Common myeloid progenitor, CD34-positive (primary cell): Measurements from ENCODE around the gene LRRC45.

Source experiments
- CTCF ChIA-PET: fragments of 350-600 bp; sonication (Branson Sonifier 250); formaldehyde crosslinking; loops from one replicate; lab custom pipeline; 2021; ENCODE audit warnings: antibody characterized with exemption; lab: Charles Lee
- POLR2A ChIA-PET: fragments of 350-600 bp; sonication (Branson Sonifier 250); formaldehyde crosslinking; loops from one replicate; lab custom pipeline; 2021; ENCODE audit warnings: antibody characterized with exemption; lab: Charles Lee
- DNase-seq, 3 donors: peaks; one replicate each; pipeline versions ENCODE4 v3.0.0 to v3.0.0-alpha.2; 2013
- H3K27ac ChIP-seq, 2 experiments: 1 replicate in 1 of 2; 2 replicates in 1 of 2; pipeline ENCODE4 v1.7.0; 2013; ENCODE audit warnings: inconsistent platforms in 2 of 2, low read length in 2 of 2, mild to moderate bottlenecking in 2 of 2, low read depth in 1 of 2, moderate library complexity in 1 of 2; ENCODE audit not compliant: severe bottlenecking in 2 of 2, insufficient read depth in 1 of 2, poor library complexity in 1 of 2
- H3K27me3 ChIP-seq, 5 experiments: replicated peaks in 2 of 5; 1 replicate in 3 of 5; 2 replicates in 2 of 5; pipeline versions ENCODE4 v1.6.1 to v1.7.0; 2013; ENCODE audit warnings: low read length in 4 of 5, mild to moderate bottlenecking in 2 of 5, moderate library complexity in 2 of 5, inconsistent platforms in 1 of 5; ENCODE audit not compliant: insufficient read depth in 5 of 5, control insufficient read depth in 4 of 5
- H3K36me3 ChIP-seq, 4 experiments: 1 replicate in 2 of 4; 2 replicates in 2 of 4; pipeline versions ENCODE4 v1.6.1 to v1.7.0; 2013; ENCODE audit warnings: low read length in 3 of 4, control low read depth in 1 of 4, mild to moderate bottlenecking in 1 of 4; ENCODE audit not compliant: control insufficient read depth in 4 of 4, insufficient read depth in 4 of 4
- H3K4me1 ChIP-seq, 4 experiments: 1 replicate in 3 of 4; 2 replicates in 1 of 4; pipeline versions ENCODE4 v1.6.1 to v1.7.1; 2013; ENCODE audit warnings: low read length in 3 of 4, mild to moderate bottlenecking in 3 of 4, control low read depth in 1 of 4, inconsistent platforms in 1 of 4, moderate library complexity in 1 of 4; ENCODE audit not compliant: control insufficient read depth in 4 of 4, insufficient read depth in 4 of 4; ENCODE audit errors: control extremely low read depth in 1 of 4
- H3K4me3 ChIP-seq, 7 experiments: 1 replicate in 4 of 7; 2 replicates in 3 of 7; pipeline versions ENCODE4 v1.5.1 to v1.7.0; 2013; ENCODE audit warnings: mild to moderate bottlenecking in 7 of 7, low read length in 6 of 7, moderate library complexity in 6 of 7, inconsistent platforms in 2 of 7, low read depth in 2 of 7, control low read depth in 1 of 7; ENCODE audit not compliant: insufficient read depth in 4 of 7, control insufficient read depth in 1 of 7; ENCODE audit errors: extremely low read depth in 1 of 7
- H3K9me3 ChIP-seq, 5 experiments: 1 replicate in 4 of 5; 2 replicates in 1 of 5; pipeline versions ENCODE4 v1.6.1 to v1.7.1; 2013; ENCODE audit warnings: low read length in 4 of 5, mild to moderate bottlenecking in 2 of 5, inconsistent platforms in 1 of 5, low read depth in 1 of 5, moderate library complexity in 1 of 5; ENCODE audit not compliant: control insufficient read depth in 4 of 5, insufficient read depth in 2 of 5; ENCODE audit errors: control extremely low read depth in 1 of 5
- WGBS: methylation state at CpG from one replicate; pipeline ENCODE4 v1.1.5; 2013; ENCODE audit not compliant: insufficient coverage; 5-methylcytosine and 5-hydroxymethylcytosine counted together

LRRC45 gene

GRCh38 chr17:82039695-82040299 lies 16.7 kb downstream of the LRRC45 start:
- DNase-seq = no peak
- Histone ChIP-seq H3K27me3 (no peaks in the 10 kb centered on the region), H3K36me3 (peaks cover 0 to 14% (median 0%) of the 10 kb centered on the region in 4 experiments), H3K27ac (no peak overlapping the region), H3K9me3 (no peaks in the 10 kb centered on the region), H3K4me1 (peaks cover 0 to 17% (median 15%) of the 10 kb centered on the region in 4 experiments), H3K4me3 (no peak overlapping the region)
- POLR2A ChIA-PET = no interaction called here
- CTCF ChIA-PET = interaction anchor here (0.6 to 2.6 kb wide), 3 partner anchors 9 to 432 kb away, joined by 3 to 7 read pairs (median 3); partner anchors contain the start of gene RAC3
- WGBS = 91% methylated on average over 8 of the region's 8 CpGs

DNA sequence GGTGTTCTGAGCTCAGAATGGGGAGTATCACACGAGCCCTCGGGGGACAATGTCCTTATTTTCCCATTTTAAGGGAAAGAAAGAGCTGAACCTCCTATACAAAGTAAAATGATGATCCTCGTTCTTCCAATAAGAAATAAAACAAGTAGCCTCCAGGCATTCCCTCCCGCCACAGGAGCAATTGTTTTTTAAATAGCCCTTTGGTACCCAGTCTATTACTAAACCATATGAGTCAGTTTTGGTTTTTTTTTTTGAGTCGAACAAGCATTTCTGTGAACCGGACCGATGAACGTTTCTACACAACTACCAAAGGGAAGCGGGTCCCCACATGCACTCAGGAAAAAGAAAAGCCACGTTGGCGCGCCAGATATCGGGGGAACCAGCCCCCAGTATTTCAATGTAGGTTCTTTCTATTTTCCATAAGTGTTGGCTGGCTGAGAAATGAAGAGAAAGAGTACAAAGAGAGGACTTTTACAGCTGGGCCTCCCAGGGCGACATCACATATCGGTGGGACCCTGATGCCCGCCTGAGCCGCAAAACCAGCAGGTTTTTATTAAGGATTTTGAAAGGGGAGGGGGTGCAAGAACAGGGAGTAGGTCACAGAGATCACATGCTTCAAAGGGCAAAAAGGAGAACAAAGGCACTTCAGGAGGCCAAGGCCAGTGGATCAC lies 18.2 kb downstream of the LRRC45 start:
- Histone ChIP-seq H3K27me3 (no peaks in the 10 kb centered on the region), H3K9me3 (no peaks in the 10 kb centered on the region), H3K4me1 (peaks cover 0 to 14% (median 13%) of the 10 kb centered on the region in 4 experiments), H3K36me3 (no peaks in the 10 kb centered on the region), H3K4me3 (no peak overlapping the region), H3K27ac (no peak overlapping the region)
- CTCF ChIA-PET = interaction anchor here (1.0 to 2.6 kb wide), 3 partner anchors 11 to 82 kb away, joined by 3 to 7 read pairs (median 3); partner anchors contain the start of gene RAC3
- POLR2A ChIA-PET = no interaction called here
- no peak for DNase-seq
- WGBS = 82% methylated on average over 10 of the region's 17 CpGs

GRCh38 chr17:82042649-82043048 lies 19.5 kb downstream of the LRRC45 start:
- Histone ChIP-seq H3K36me3 (peaks cover 0 to 10% (median 6%) of the 10 kb centered on the region in 4 experiments), H3K4me1 (peaks cover 0 to 7% (median 5%) of the 10 kb centered on the region in 4 experiments), H3K4me3 (no peak overlapping the region), H3K9me3 (no peaks in the 10 kb centered on the region), H3K27ac (no peak overlapping the region), H3K27me3 (no peaks in the 10 kb centered on the region)
- ChIA-PET CTCF (interaction anchor here (1.0 to 2.6 kb wide), 2 partner anchors 12 to 79 kb away, joined by 3 to 7 read pairs; partner anchors contain the start of gene RAC3), POLR2A (no interaction called here)
- 86% methylated on average over 4 of the region's 9 CpGs for WGBS
- no peak for DNase-seq

DNA sequence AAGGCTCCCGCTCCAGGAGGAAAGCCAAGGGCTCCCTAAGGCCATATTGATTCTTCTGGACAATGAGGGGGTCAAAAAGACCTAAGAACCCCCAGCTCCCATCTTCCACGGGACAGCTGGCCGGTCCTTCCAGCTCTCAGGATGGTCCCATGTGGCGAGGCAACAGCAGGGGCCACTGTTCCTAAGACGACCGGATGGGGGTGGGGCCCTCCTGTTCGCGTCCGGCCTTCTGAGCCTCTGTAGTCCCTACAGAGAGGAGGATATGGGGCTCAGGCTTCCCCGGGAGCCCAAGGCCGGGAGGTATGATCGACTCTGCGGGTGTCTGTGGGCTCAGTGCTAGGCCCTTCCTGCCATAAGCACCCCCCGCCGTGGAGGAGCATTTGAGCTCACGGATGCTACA lies 20.4 kb downstream of the LRRC45 start:
- no peak for DNase-seq
- H3K36me3 ChIP-seq = peaks cover 0 to 19% (median 10%) of the 10 kb centered on the region in 4 experiments
- no peaks in the 10 kb centered on the region for H3K27me3 ChIP-seq
- no peak overlapping the region for H3K27ac ChIP-seq
- no peaks in the 10 kb centered on the region for H3K9me3 ChIP-seq
- WGBS = 88% methylated on average over 14 of the region's 16 CpGs
- POLR2A ChIA-PET = no interaction called here
- CTCF ChIA-PET = interaction anchor here (0.8 kb wide), 1 partner anchor 19 kb away, joined by 3 read pairs; no protein-coding TSS in a partner anchor
- no peak overlapping the region for H3K4me3 ChIP-seq
- peaks cover 0 to 2% (median 0%) of the 10 kb centered on the region in 4 experiments for H3K4me1 ChIP-seq

GRCh38 chr17:82045936-82046484 lies 22.9 kb downstream of the LRRC45 start:
- no peak for DNase-seq
- POLR2A ChIA-PET = no interaction called here
- H3K36me3 ChIP-seq = peaks cover 0 to 30% (median 19%) of the 10 kb centered on the region in 4 experiments
- H3K9me3 ChIP-seq = no peaks in the 10 kb centered on the region
- H3K4me1 ChIP-seq = peaks cover 0 to 11% (median 8%) of the 10 kb centered on the region in 4 experiments
- no peak overlapping the region for H3K4me3 ChIP-seq
- WGBS = 97% methylated on average over 13 of the region's 14 CpGs
- H3K27ac ChIP-seq = no peak overlapping the region
- H3K27me3 ChIP-seq = no peaks in the 10 kb centered on the region
- CTCF ChIA-PET = no interaction called here

DNA sequence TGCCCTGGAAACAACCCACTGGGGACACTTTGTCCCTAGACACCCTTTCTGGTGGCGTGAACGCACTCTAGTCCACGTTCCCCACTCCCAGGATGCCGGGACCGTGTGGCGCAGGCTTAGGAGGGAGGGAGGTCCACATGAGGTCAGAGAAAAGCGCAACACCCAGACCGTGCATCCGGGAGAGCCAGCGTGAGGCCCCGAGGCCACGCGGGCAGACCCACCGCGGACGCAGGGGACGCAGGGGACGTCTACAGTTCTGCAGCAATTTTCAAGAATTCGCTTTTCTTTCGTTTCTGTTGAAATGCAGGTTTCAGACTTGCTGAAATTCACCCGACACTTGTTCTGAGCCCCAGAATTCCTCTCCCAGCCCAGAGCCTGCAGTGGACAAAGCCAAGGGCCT lies 23.8 kb downstream of the LRRC45 start:
- no peaks in the 10 kb centered on the region for H3K9me3 ChIP-seq
- no peak for DNase-seq
- ChIA-PET CTCF (no interaction called here), POLR2A (no interaction called here)
- no peak overlapping the region for H3K4me3 ChIP-seq
- H3K36me3 ChIP-seq = peaks cover 0 to 30% (median 19%) of the 10 kb centered on the region in 4 experiments
- WGBS = 95% methylated on average over 21 of the region's 21 CpGs
- no peaks in the 10 kb centered on the region for H3K27me3 ChIP-seq
- H3K27ac ChIP-seq = no peak overlapping the region
- H3K4me1 ChIP-seq = peaks cover 0 to 13% (median 9%) of the 10 kb centered on the region in 4 experiments

GRCh38 chr17:82047379-82047778 lies 24.3 kb downstream of the LRRC45 start:
- DNase-seq = no peak
- ChIA-PET CTCF (no interaction called here), POLR2A (no interaction called here)
- Histone ChIP-seq H3K36me3 (peaks cover 0 to 30% (median 19%) of the 10 kb centered on the region in 4 experiments), H3K27me3 (no peaks in the 10 kb centered on the region), H3K4me1 (peaks cover 0 to 16% (median 12%) of the 10 kb centered on the region in 4 experiments), H3K4me3 (no peak overlapping the region), H3K27ac (no peak overlapping the region), H3K9me3 (no peaks in the 10 kb centered on the region)
- 99% methylated on average over 19 of the region's 24 CpGs for WGBS
